Skeletal muscle satellite cell (primary cell): Measurements from ENCODE around the gene KCNH6. TPM values are rescaled to one million over a fixed set of nuclear protein-coding genes. Genes with fewer than 3 reads are reported as not detected.

Experiments
- H3K27me3 ChIP-seq: 2 replicates; pipeline ENCODE4 v1.7.0; 2013; ENCODE audit warnings: low read length; ENCODE audit not compliant: control insufficient read depth, insufficient read depth
- H3K36me3 ChIP-seq: 2 replicates; pipeline ENCODE4 v1.7.0; 2013; ENCODE audit warnings: mild to moderate bottlenecking, control low read depth, low read length; ENCODE audit not compliant: insufficient read depth
- H3K4me1 ChIP-seq: 2 replicates; pipeline ENCODE4 v1.7.0; 2013; ENCODE audit warnings: low read length; ENCODE audit not compliant: control insufficient read depth, insufficient read depth
- H3K4me2 ChIP-seq: 2 replicates; pipeline ENCODE4 v1.7.0; 2013; ENCODE audit warnings: mild to moderate bottlenecking, low read length
- H3K4me3 ChIP-seq: 2 replicates; pipeline ENCODE4 v1.7.0; 2013; ENCODE audit warnings: low read length
- H3K9ac ChIP-seq: 2 replicates; pipeline ENCODE4 v1.7.0; 2013; ENCODE audit warnings: mild to moderate bottlenecking, low read depth, low read length, moderate library complexity
- H3K9me3 ChIP-seq: replicated peaks from 2 replicates; pipeline ENCODE4 v1.7.0; 2013; ENCODE audit warnings: mild to moderate bottlenecking, control low read depth, low read length
- small RNA-seq: library from RNA; depleted of rRNA; stranded (forward); fragments of <200 nt; gene quantifications from one replicate; pipeline ENCODE3, GENCODE V24; 2012

KCNH6 gene

GRCh38 chr17:63578027-63578768 is 55.0 kb downstream of the KCNH6 start:
- Histone ChIP-seq H3K27me3 (no peaks in the 10 kb centered on the region), H3K9me3 (no peaks in the 10 kb centered on the region), H3K4me3 (no peak overlapping the region), H3K4me2 (no peak overlapping the region), H3K4me1 (no peaks in the 10 kb centered on the region), H3K9ac (no peak overlapping the region), H3K36me3 (peaks cover 36% of the 10 kb centered on the region)

DNA sequence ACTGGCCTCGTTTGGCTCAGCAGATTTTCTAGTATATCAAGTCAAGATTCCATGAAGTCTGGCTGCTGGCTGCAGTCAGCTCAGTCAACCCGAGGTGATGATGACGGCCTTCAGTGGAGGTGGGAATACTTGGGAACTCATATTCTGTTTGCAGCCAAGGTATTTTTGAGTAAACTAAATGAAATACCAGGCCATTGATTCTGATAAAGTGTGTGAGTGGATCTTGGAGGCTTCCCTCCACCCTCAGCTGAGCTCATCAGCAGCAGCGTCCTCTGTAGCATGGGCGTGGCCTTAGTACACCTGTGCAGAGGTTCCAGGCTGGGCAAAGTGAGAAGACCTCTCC is 55.6 kb downstream of the KCNH6 start:
- Histone ChIP-seq H3K4me1 (no peaks in the 10 kb centered on the region), H3K36me3 (peaks cover 41% of the 10 kb centered on the region), H3K4me2 (no peak overlapping the region), H3K9ac (no peak overlapping the region), H3K9me3 (no peaks in the 10 kb centered on the region), H3K4me3 (no peak overlapping the region), H3K27me3 (no peaks in the 10 kb centered on the region)

GRCh38 chr17:63579633-63580032 is 56.5 kb downstream of the KCNH6 start:
- peaks cover 43% of the 10 kb centered on the region for H3K36me3 ChIP-seq
- H3K4me3 ChIP-seq: no peak overlapping the region
- no peak overlapping the region for H3K4me2 ChIP-seq
- H3K9me3 ChIP-seq: no peaks in the 10 kb centered on the region
- no peaks in the 10 kb centered on the region for H3K4me1 ChIP-seq
- H3K27me3 ChIP-seq: no peaks in the 10 kb centered on the region
- H3K9ac ChIP-seq: no peak overlapping the region

DNA sequence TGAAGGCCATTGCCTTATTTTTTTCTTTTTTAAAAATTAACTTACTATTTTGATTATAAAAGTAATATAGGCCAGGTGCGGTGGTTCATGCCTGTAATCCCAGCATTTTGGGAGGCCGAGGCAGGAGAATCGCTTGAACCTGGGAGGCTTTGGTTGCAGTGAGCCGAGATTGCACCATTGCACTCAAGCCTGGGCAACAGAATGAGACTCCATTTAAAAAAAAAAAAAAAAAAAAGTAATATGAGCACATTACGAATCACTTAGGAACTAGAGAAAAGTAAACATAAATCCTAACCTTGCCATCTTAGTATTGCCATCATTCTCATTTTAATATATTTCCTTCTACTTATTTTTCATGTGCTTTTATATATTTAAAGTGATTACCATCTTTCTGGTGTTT is 64.6 kb downstream of the KCNH6 start:
- no peaks in the 10 kb centered on the region for H3K4me1 ChIP-seq

GRCh38 chr17:63588797-63589196 is 65.6 kb downstream of the KCNH6 start:
- no peaks in the 10 kb centered on the region for H3K9me3 ChIP-seq
- no peak overlapping the region for H3K4me2 ChIP-seq
- H3K4me3 ChIP-seq: no peak overlapping the region
- H3K4me1 ChIP-seq: no peaks in the 10 kb centered on the region
- no peak overlapping the region for H3K9ac ChIP-seq
- H3K36me3 ChIP-seq: peaks cover 59% of the 10 kb centered on the region
- no peaks in the 10 kb centered on the region for H3K27me3 ChIP-seq

More for the DNA sequence above, 64.6 kb downstream of the KCNH6 start:
- no peak overlapping the region for H3K4me3 ChIP-seq
- no peaks in the 10 kb centered on the region for H3K9me3 ChIP-seq
- H3K27me3 ChIP-seq: no peaks in the 10 kb centered on the region
- peaks cover 66% of the 10 kb centered on the region for H3K36me3 ChIP-seq
- no peak overlapping the region for H3K4me2 ChIP-seq
- H3K9ac ChIP-seq: no peak overlapping the region

GRCh38 chr17:63589646-63590045 is 66.5 kb downstream of the KCNH6 start:
- Histone ChIP-seq H3K4me2 (no peak overlapping the region), H3K9ac (no peak overlapping the region), H3K4me3 (no peak overlapping the region), H3K4me1 (no peaks in the 10 kb centered on the region), H3K36me3 (peaks cover 61% of the 10 kb centered on the region), H3K27me3 (no peaks in the 10 kb centered on the region), H3K9me3 (no peaks in the 10 kb centered on the region)

GRCh38 chr17:63592797-63593196 is 69.6 kb downstream of the KCNH6 start:
- H3K9ac ChIP-seq: no peak overlapping the region
- peaks cover 45% of the 10 kb centered on the region for H3K36me3 ChIP-seq
- no peaks in the 10 kb centered on the region for H3K27me3 ChIP-seq
- H3K9me3 ChIP-seq: no peaks in the 10 kb centered on the region
- H3K4me2 ChIP-seq: no peak overlapping the region
- no peaks in the 10 kb centered on the region for H3K4me1 ChIP-seq
- no peak overlapping the region for H3K4me3 ChIP-seq

DNA sequence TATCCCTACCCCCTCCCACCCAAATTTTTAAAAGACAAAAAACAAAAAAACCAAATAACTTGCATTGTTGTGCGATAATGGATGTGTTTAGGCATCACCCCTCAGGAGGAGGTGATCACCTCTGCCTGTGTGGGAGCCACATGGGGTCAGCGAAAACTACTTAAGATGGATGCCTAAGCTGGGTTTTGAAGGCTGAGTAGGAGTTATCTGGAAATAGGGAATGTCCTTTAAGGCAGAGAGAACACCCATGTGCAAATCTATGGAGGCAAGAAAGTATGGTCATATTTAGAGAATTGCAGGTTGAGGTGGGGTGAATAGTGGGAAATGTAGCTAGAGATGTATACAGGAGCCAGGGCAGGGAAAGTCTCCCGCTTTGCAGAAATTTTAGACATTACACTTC is 72.0 kb downstream of the KCNH6 start:
- no peaks in the 10 kb centered on the region for H3K9me3 ChIP-seq
- no peak overlapping the region for H3K9ac ChIP-seq
- H3K36me3 ChIP-seq: peaks cover 25% of the 10 kb centered on the region
- H3K4me1 ChIP-seq: peaks cover 2% of the 10 kb centered on the region
- H3K4me3 ChIP-seq: no peak overlapping the region
- H3K27me3 ChIP-seq: no peaks in the 10 kb centered on the region
- no peak overlapping the region for H3K4me2 ChIP-seq

Small RNAs within 50 kb of the gene (small RNA-seq; reads per million reads assigned to genes)
- gene RNU6-288P: not detected
